Suprapubic skin (tissue), 4 donors: ENCODE data around the gene PPM1F.

Source experiments
- EP300 ChIP-seq: sonication (generic); formaldehyde crosslinking; IDR thresholded peaks from one replicate; pipeline ENCODE4 v1.6.1; 2017; ENCODE audit warnings: antibody characterized with exemption
- POLR2A ChIP-seq, 2 donors: fragments of 450-650 bp; IDR thresholded peaks; one replicate each; pipeline ENCODE4 v1.6.1; 2017; ENCODE audit warnings: antibody characterized with exemption in 2 of 2, mild to moderate bottlenecking in 2 of 2, moderate library complexity in 2 of 2
- POLR2AphosphoS5 ChIP-seq, 3 donors: sonication (generic); formaldehyde crosslinking; IDR thresholded peaks; one replicate each; pipeline ENCODE4 v1.6.1; 2017; ENCODE audit warnings: antibody characterized with exemption in 3 of 3
- TF ChIP-seq, protein P1 (sequence below), 2 donors: fragments of 200-600 bp in 1 of 2; fragments of 450-650 bp in 1 of 2; sonication (generic) in 1 of 2; IDR thresholded peaks; one replicate each; pipeline ENCODE4 v1.5.1; 2016 to 2019; ENCODE audit warnings: antibody characterized with exemption in 2 of 2, mild to moderate bottlenecking in 1 of 2, moderate library complexity in 1 of 2

DNA sequence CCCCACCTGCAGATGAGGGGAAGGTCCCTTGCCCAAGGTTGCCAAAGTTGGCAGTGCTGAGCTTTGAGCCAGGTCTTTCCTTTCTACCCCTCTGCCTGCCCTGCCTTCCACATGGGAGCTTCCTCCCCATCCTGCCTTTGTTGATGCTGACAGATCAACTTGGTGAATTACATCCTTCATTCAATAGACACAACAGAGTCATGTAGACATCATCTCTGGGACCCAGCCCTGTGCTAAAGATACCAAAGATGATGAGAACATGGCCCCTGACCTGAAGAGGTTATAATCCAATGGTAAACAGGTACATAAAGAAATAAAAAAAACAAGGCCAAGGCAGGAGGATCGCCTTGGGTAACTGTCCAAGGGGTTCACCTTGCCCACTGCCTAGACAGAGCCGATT lies 42.8 kb downstream of the PPM1F start:
- TF ChIP-seq POLR2A (IDR thresholded peaks at IDR 0.05) (no peak), EP300 (no peak), POLR2AphosphoS5 (IDR thresholded peaks at IDR 0.05) (no peak)
- TF ChIP-seq, protein P1, sequence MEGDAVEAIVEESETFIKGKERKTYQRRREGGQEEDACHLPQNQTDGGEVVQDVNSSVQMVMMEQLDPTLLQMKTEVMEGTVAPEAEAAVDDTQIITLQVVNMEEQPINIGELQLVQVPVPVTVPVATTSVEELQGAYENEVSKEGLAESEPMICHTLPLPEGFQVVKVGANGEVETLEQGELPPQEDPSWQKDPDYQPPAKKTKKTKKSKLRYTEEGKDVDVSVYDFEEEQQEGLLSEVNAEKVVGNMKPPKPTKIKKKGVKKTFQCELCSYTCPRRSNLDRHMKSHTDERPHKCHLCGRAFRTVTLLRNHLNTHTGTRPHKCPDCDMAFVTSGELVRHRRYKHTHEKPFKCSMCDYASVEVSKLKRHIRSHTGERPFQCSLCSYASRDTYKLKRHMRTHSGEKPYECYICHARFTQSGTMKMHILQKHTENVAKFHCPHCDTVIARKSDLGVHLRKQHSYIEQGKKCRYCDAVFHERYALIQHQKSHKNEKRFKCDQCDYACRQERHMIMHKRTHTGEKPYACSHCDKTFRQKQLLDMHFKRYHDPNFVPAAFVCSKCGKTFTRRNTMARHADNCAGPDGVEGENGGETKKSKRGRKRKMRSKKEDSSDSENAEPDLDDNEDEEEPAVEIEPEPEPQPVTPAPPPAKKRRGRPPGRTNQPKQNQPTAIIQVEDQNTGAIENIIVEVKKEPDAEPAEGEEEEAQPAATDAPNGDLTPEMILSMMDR (IDR thresholded peaks at IDR 0.05): no peak
